ENCODE results near the gene CPN2. TPM values are rescaled to one million over a fixed set of nuclear protein-coding genes. Genes with fewer than 3 reads are reported as not detected.

CPN2 gene
- total and polyA plus RNA-seq, 2 of the 8 experiments (the other 6 are each of a cell fraction or from before 2014, with no cell fraction given), result 0.03 TPM; not detected in 1

DNA sequence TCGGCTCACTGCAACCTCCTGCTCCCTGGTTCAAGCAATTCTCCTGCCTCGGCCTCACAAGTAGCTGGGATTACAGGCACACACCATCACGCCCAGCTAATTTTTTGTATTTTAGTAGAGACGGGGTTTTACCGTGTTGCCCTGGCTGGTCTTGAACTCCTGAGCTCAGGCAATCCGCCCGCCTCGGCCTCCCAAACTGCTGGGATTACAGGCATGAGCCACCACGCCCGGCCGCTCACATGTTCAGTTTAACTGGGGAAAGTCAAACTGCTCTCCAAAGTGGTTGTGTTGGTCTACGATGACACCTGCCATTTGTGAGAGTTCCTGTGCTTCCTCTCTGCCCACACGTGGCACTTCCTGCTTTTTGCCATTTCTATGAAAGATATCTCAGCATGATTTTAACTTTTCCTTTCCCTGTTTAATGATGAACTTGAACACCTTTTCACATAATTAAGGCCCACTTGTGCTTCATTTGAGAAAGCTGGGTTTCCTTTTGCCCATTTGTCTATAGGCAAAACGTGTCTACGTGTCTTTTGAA lies 48.8 kb upstream of the CPN2 start:
- H4K5ac ChIP-seq (ENCODE audit: insufficient read length, low read depth, low read length), result no peak overlapping the region
- H3K9ac ChIP-seq (replicated peaks in 1 of 4; ENCODE audit: extremely low read depth in 1 of 4, low read depth in 3 of 4, low read length in 3 of 4), result no peak overlapping the region
- H2AFZ ChIP-seq (ENCODE audit: low read length), result no peak overlapping the region
- ChIA-PET CTCF (ENCODE audit: partially characterized antibody) (interaction anchor here (0.7 to 6.7 kb wide), 6 partner anchors 12 to 685 kb away, joined by 3 to 122 read pairs (median 7); partner anchors contain the start of gene CPN2), POLR2A (ENCODE audit: partially characterized antibody) (no interaction called here)
- FAIRE-seq (no peak), DNase-seq (ENCODE audit: low read depth in 1 of 2, low spot score in 2 of 2) (no peak)
- H2BK15ac ChIP-seq (ENCODE audit: low read length), result no peak overlapping the region
- no peak overlapping the region for H3K56ac ChIP-seq (replicated peaks; ENCODE audit: insufficient read length, low read depth, low read length)
- H3K9me3 ChIP-seq (ENCODE audit: insufficient read depth in 2 of 2, low read depth in 1 of 2, low read length in 1 of 2), result peaks cover 0 to 4% of the 10 kb centered on the region in 2 experiments; a peak in 1 of 4 replicates
- no peaks in the 10 kb centered on the region for H3K79me1 ChIP-seq (ENCODE audit: low read depth, low read length)
- no peak overlapping the region for H3K14ac ChIP-seq (ENCODE audit: insufficient read length)
- no peak overlapping the region for H2BK12ac ChIP-seq (ENCODE audit: low read depth, low read length)
- peaks cover 0 to 11% (median 5%) of the 10 kb centered on the region in 4 experiments; a peak in 5 of 7 replicates for H3K4me1 ChIP-seq (replicated peaks in 1 of 4; ENCODE audit: control insufficient read depth in 3 of 4, insufficient read depth in 4 of 4, low read length in 3 of 4)
- H3K36me3 ChIP-seq (ENCODE audit: control insufficient read depth in 2 of 4, insufficient read depth in 4 of 4, low read length in 3 of 4), result no peaks in the 10 kb centered on the region
- no peak overlapping the region for H4K91ac ChIP-seq (replicated peaks; ENCODE audit: insufficient read length, low read length)
- no peak overlapping the region for H3K4me3 ChIP-seq (ENCODE audit: extremely low read depth in 1 of 4, insufficient read depth in 2 of 4, low read depth in 3 of 4, low read length in 4 of 4)
- 87% methylated on average over 15 of the region's 15 CpGs; no CpG with 5 or more reads in 1 of the 2 experiments for WGBS, 2 experiments (ENCODE audit: extremely low coverage in 1 of 2, insufficient coverage in 1 of 2, insufficient read length in 1 of 2, insufficient replicate concordance in 2 of 2, low coverage in 1 of 2, low lambda C conversion rate in 2 of 2, missing lambda C conversion rate in 1 of 2)
- H2BK120ac ChIP-seq (replicated peaks; ENCODE audit: low read depth, low read length), result no peak overlapping the region
- H2AK5ac ChIP-seq (ENCODE audit: low read depth, low read length), result no peak overlapping the region
- no peaks in the 10 kb centered on the region for H4K20me1 ChIP-seq (replicated peaks in 1 of 2; ENCODE audit: control insufficient read depth in 1 of 2, insufficient read depth in 2 of 2, low read length in 2 of 2)
- H3K27me3 ChIP-seq (replicated peaks in 1 of 4; ENCODE audit: control insufficient read depth in 3 of 4, extremely low read depth in 1 of 4, insufficient read depth in 3 of 4, low read length in 3 of 4), result peaks cover 16 to 35% (median 25%) of the 10 kb centered on the region in 4 experiments
- H4K8ac ChIP-seq (ENCODE audit: extremely low read depth, insufficient read depth, low read length), result no peak overlapping the region
- TF ChIP-seq CHD1 (IDR thresholded peaks at IDR 0.05; ENCODE audit: low read depth, low read length), result no peak
- TF ChIP-seq BACH1 (IDR thresholded peaks at IDR 0.05; ENCODE audit: low read length), result no peak
- TF ChIP-seq SIN3A (conservative IDR thresholded peaks at IDR 0.05 in 1 of 2, IDR thresholded peaks at IDR 0.05 in 1 of 2; ENCODE audit: low read depth in 1 of 2, low read length in 2 of 2), result no peak
- no peak for TF ChIP-seq RAD21 (IDR thresholded peaks at IDR 0.05 in 1 of 2, conservative IDR thresholded peaks at IDR 0.05 in 1 of 2; ENCODE audit: low read depth in 2 of 2, low read length in 2 of 2)
- no peak for TF ChIP-seq CBX8 (IDR thresholded peaks at IDR 0.05; ENCODE audit: borderline replicate concordance, low read depth, low read length)
- TF ChIP-seq CTBP2 (IDR thresholded peaks at IDR 0.05; ENCODE audit: borderline replicate concordance, insufficient read depth, insufficient read length, low read length), result no peak
- TF ChIP-seq SAP30 (IDR thresholded peaks at IDR 0.05; ENCODE audit: insufficient read depth, insufficient replicate concordance, low read length), result no peak
- TF ChIP-seq TBP (IDR thresholded peaks at IDR 0.05; ENCODE audit: low read depth, low read length), result no peak
- no peak for TF ChIP-seq ATF3 (IDR thresholded peaks at IDR 0.05; ENCODE audit: insufficient read depth, low read depth, low read length)
- no peak overlapping the region for H3K4ac ChIP-seq (replicated peaks; ENCODE audit: insufficient read length, low read depth, low read length)
- no peak overlapping the region for H3K23ac ChIP-seq (ENCODE audit: insufficient read length)
- no peak overlapping the region for H3K18ac ChIP-seq (ENCODE audit: extremely low read depth, low read length)
- peaks cover 3% of the 10 kb centered on the region for H3K23me2 ChIP-seq (ENCODE audit: low read depth, low read length)
- H3K79me2 ChIP-seq (ENCODE audit: control insufficient read depth in 1 of 2, insufficient read depth in 2 of 2, low read length in 2 of 2), result no peaks in the 10 kb centered on the region
- H2BK5ac ChIP-seq (ENCODE audit: low read depth, low read length), result no peak overlapping the region
- H2BK20ac ChIP-seq (ENCODE audit: low read length), result no peak overlapping the region
- no peak overlapping the region for H3K27ac ChIP-seq (ENCODE audit: low read depth, low read length)
- H3K4me2 ChIP-seq (ENCODE audit: insufficient read depth in 1 of 2, low read depth in 2 of 2, low read length in 2 of 2), result no peak overlapping the region

All from H1 (cell line).